HG03097 (cell line): Measurements from ENCODE around the gene UBE4B.

Experiments used
- ATAC-seq: cut with Tn5 transposase; IDR thresholded peaks from one replicate; pipeline ENCODE4 v1.9.1; 2021; ENCODE audit not compliant: unreplicated experiment, low FRiP score

UBE4B gene

DNA sequence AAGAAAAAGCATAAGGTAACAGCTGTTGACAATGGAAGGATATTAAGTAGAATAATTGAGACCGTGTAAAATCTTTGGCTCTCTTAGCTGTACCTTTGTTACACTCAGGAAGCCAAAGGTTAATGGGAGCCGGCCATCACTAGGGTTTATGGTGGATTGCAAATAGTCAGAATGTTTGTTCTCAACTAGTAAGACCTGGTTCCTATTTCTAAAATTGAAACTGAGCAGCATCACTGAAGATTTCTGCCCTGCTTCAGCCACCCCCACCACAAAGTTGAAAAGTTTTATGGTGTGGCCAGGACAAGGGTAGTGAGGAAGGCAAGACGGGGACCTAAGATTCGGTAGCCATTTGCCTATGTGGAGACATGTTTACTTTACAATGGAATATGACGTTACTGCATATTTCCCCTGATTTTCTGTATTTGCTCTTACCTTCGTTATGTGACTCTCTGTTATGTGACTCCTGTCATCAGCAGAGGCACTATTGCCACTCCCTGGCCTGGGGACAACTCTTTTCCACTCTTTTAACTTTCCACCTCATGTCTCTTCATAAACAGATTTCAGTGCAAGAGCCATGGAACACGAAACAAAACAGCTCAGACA lies 136.3 kb downstream of the UBE4B start:
- no peak for ATAC-seq

DNA sequence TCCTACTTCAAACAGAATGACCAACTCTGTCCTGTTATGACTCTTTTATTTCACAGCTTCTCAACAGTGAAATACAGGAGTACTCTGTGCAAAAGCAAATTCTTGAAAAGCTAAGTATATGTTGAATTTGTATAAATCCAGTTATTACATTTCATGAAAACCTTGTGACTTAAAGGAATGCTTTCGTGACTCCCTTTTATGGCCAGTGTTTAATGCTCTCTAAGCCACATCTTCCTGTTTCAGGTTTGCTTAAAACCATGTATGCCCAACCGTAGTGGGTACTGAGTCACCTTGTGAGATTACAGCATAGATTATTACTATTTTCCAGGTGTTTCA lies 137.4 kb downstream of the UBE4B start:
- no peak for ATAC-seq

DNA sequence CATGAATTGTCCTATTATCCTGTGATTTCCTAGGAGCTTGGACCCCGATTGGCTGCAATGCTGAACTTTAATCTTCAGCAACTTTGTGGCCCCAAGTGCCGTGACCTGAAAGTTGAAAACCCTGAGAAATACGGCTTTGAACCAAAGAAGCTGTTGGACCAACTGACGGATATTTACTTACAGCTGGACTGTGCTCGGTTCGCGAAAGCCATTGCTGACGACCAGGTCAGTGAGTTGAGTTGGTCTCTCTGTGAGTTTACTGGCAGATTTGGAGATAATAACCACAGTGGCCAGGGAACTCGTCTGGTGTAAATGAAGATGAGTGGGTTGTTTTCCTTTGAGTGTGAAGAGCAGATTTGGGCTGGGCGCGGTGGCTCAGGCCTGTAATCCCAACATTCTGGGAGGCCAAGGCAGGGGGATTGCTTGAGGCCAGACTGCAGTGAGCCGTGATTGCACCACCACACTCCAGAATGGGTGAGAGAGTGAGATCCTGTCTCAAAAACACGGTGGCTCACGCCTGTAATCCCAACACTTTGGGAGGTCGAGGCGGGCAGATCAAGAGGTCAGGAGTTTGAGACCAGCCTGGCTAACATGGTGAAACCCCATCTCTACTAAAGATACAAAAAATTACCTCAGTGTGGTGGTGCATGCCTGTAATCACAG lies 138.5 kb downstream of the UBE4B start:
- no peak for ATAC-seq

DNA sequence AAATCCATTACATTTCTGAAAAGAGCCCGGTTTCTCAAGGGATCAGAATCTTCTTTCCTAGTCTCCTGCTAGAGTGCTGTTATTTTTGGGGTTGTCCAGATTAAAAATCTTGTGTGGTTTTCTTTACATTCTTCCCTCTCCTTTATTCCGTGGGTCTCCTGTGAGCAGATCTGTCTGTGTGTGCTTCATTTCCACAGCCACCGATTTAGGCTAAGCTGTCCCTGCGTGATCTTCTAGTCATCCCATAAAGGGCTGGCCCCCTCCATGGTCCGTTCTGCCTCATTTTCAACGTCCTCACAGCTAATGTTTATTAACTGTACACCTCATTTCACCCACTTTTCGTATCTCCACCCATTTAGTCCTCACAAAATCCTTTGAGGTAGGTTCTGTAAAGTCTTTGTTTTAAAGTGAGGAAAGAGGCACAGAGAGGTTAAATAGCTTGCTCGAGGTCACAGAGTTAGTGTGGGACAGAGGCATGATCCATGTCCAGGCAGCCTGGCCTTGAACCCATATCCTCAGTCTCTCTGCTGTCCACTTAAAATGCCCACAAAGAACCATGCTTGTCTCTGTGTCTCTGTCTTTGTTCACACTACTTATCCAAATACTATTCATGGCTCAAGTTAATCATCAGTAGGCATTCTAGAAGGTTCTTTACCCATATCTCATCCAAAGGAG lies 139.4 kb downstream of the UBE4B start:
- no peak for ATAC-seq

DNA sequence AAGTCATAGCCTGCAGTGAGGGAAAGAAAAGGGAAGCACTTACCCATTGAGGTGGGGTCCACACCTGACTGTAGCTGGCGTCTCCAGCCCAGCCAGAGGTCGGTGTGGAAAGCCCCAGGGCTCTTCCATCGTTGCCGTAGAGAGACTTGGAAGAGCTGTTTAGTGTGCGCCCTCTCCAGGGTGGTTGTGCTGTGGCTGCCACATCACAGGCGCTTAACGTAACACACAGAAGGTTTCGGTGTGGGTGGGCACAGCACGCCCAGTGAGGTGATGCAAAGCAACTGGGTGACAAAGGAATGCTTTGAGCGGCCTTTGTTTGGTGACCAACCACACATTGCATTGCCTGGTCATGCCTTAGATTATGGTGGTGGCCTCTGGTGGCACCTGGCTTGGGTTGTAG lies 140.8 kb downstream of the UBE4B start:
- ATAC-seq = no peak

DNA sequence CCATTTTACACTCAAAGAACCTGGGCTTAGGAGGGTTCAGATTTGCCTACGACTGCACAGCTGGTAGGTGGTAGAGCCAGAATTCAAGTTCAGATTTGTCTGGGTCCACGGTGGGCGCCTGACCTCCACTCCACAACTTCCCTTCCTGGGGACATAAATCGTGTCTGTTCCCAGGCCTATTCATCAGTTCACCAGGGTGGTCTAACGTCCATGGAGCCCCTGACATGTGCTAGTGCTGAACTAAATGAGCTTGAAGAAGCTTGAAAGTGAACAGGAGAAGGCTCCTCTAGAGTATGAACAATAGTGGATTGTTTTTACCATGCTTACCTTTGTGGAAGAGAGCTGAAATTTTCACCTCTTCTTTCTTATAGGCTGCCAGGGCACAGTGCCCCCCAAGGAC lies 145.1 kb downstream of the UBE4B start:
- no peak for ATAC-seq

DNA sequence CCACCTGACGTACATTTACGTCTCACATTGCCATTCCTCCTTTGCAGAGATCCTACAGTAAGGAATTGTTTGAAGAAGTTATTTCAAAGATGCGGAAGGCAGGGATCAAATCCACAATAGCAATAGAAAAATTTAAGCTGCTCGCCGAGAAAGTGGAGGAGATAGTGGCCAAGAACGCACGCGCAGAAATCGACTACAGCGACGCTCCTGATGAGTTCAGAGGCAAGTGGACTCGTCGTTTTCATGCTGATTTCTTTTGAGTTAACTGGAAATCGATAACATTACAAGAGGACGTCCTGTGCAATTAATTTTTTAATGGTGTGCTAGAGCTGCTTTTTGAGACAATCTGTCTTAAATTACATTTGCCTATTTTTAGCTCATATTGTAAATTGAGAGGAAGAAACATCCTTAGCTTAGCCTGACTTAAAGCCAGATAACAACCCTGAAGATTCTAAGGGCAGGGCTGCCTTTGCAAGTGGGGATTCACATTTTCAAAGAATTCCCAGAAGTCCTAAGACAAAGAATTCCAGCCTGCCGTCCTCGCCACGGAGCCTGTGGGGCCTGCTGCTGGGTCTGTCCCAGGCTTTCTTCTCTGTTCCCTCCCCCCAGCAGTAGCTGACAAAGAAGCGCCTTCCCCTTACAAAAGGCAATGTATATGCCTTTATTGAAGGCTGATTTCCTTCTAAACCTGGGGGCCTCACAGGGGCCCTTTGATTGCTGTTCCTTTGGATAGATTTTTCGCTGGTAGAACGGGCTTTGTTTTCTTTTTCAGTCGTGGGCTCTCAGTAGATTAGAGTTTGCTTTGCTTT lies 146.0 kb downstream of the UBE4B start:
- ATAC-seq = no peak

DNA sequence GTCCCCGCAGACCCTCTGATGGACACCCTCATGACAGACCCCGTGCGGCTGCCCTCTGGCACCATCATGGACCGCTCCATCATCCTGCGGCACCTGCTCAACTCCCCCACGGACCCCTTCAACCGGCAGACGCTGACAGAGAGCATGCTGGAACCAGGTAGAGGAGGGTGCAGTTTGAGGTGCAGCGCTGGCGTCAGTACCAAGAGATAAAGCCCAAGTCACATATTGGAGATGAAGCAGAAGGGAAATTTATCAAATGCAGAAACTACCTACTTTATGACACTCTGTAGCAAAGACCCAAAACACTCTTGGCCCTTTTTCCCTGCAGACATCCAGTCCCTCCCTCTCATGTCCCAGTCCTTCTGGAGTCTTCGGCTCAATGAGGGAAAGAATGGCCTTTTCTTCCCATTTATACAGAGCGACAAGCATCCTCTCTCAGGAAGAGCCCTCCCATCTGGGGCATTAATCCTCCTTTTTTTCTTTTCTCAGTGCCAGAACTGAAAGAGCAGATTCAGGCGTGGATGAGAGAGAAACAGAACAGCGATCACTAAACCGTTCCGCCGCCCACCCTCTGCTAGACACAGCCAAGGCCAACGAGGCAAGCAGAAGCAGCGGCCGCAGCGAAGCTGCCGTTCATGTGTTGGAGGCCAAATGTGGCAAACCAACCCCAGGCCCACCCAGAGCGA lies 146.8 kb downstream of the UBE4B start:
- ATAC-seq = no peak

DNA sequence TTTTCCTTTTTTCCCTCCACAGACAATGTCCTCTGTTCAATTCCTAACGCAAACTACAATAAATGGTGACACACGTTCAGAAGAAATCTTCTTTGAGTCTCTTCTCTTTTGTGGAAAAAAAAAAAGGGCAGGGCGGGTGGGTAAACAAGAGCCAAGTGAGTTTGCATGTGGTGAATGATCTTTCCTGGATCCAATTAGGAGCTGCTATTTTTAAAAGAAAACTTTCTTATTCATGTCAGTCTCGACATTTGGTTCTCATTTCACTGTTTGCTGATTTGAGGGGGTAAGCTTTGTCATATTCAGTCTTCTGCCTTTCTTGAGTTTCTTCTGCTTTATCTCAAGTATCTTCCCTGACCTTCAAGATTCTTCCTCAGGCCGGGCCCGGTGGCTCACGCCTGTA lies 148.4 kb downstream of the UBE4B start:
- no peak for ATAC-seq

DNA sequence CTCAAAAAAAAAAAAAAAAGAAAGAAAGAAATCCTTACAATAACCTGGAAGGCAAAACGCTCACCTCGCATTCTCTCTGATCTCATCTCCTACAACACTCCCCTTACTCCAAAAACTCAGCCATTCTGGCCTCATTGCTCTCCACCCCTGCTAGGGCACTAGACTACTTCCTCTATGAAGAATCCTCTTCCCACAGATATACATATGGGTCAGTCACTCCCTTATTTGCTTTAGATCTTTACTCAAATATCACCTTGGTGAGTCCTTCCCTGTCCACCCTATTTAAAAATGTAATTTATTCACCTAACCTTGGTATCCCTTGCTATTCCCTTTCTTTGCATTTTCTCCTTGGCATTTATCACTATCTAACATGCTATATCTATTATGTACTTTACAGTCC lies 153.0 kb downstream of the UBE4B start:
- ATAC-seq = no peak

DNA sequence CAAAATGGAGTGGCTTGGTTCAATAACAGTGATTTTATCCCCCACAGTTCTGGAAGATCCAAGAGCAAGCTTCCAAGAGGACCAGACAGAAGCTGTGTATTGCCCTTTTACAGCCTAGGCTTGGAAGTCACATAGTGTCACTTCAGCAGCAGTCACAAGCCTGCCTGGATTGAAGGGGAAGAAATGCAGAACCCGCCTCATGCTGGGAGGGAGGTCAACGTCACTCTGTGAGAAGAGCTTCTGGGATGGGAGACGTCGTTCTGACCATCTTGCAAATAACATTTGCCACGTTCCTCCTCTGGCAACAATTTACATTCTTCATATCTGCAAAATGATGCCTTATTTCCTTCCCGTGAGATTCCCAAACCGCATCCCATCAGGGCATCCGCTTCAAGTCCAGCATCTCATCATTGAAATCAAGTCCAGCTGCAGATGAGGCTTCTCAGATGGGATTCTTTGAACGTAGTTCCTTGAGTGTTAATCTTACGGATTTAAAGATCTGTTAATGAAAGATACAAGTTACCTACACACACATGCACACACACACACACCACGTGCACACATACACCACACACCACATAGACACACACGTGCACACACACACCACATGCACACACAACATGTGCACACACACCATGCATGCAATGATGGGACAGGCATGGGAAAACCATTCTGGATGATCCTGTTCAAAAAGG lies 153.7 kb downstream of the UBE4B start:
- ATAC-seq = no peak

DNA sequence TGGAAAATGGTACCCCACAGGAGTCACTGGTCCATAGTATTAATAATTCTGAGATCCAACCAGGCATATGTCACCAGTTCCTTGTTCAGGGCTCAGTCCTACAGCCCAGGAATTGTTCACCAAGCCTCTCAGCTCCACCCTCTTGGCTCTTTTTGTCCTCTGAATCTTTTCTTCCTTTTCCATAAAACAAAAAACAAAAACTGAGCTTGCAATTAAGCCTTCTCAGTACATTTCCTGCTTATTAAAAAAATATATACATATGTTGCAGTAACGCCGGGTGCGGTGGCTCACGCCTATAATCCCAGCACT lies 154.2 kb downstream of the UBE4B start:
- ATAC-seq = no peak

DNA sequence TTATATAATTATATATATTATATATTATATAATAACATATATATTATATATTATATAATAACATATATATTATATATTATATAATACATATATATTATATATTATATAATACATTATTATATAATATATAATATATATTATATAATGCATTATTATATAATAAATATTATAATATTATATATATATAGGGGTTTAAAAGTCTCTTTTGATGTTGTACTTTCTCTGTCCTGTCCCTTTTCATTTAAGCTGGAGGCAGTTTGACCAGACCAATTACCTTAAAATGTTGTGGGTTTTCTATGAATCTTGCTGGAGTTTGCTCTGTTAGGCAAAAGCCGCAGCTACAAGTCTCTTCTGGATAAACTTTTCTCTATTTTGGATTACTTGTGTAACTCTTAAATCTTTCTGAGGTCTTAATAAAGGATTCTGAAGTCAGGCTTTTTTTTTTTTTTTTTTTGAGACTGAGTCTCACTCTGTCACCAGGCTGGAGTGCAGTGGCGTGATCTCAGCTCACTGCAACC lies 155.4 kb downstream of the UBE4B start:
- ATAC-seq = no peak

DNA sequence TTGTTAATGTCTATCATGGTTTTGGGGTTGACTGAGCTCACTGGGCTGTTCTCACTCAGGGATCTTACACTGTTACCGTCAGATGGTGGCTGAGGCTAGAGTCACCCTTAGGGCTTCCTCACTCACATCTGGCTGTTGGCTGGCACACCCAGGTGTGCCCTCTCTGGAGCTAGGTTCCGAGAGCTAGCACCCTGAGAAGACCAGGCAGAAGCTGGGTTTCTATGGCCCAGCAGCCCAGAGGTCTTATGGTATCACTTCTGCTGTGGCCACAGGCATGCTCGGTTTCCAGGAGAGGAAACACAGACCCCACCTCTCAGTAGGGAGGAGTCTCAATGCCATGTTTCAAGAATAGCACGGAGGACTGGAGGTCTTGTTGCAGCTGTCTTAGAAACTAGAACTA lies 156.9 kb downstream of the UBE4B start:
- no peak for ATAC-seq

DNA sequence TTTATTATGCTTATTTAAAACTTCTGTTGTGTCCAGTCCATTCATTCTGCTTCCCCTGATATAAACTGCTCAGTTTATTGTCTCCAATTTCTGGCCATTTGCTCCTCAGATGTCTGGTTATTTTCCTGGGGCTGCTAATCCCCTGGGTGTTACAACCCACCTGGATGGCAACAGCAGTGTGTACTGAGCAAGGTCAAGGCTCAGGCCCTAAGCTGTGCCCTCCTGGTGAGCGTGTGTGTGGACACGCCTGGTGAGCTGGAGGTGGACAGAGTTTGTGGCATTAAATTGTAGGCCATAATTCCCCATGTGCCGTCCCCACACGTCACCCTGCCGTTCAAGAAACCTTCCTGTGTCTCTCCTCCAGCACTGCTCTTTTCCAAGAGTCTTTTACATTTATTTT lies 159.5 kb downstream of the UBE4B start:
- no peak for ATAC-seq

DNA sequence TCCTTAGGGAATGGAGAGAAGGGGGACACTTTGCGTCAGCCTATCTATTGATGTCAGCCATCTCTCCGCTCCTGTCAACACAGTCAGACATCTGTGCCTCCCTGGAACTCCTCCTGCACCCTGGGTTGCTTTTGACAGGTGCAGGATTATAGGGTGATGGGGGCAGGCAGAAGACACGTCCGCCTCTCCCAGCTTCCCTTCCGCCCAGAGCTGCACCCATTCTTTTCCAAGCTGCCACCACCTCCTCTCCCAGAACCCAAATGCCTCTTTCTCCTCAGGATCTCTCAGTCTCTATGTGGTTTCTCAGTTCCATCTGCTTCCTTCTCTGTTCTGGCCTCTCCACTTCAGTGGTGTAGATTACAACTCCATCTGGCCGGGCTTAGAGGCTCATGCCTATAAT lies 160.5 kb downstream of the UBE4B start:
- no peak for ATAC-seq

DNA sequence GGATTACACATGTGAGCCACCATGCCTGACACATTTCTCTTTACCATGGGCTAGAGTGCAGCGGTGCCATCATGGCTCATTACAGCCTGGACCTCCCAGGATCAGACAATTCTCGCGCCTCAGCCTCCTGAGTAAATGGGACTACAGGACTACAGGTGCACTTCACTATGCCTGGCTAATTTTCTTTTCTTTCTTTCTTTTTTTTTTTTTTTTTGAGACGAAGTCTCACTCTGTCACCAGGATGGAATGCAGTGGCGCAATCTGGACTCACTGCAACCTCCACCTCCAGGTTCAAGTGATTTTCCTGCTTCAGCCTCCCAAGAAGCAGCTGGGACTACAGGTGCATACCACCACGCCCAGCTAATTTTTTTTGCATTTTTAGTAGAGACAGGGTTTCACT lies 162.8 kb downstream of the UBE4B start:
- no peak for ATAC-seq

DNA sequence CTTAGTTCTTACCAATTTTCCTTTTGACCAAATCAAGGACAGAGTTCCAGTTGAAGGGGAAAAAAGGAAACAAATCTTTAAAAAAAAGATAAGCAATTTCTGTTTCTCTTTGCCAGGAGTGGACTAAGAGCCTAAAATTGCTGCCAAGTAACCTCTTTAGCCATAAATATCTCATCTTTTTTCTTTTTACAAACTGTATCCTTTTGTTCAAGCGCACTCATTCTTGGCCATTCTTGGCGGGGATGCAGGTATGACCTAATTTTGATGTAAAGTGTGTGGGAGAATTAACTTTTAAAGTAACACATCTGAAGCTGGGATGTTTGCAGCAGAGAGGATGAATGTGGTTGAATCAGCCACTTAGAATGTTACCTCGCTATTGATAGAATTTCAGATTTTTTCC lies 164.2 kb downstream of the UBE4B start:
- no peak for ATAC-seq

DNA sequence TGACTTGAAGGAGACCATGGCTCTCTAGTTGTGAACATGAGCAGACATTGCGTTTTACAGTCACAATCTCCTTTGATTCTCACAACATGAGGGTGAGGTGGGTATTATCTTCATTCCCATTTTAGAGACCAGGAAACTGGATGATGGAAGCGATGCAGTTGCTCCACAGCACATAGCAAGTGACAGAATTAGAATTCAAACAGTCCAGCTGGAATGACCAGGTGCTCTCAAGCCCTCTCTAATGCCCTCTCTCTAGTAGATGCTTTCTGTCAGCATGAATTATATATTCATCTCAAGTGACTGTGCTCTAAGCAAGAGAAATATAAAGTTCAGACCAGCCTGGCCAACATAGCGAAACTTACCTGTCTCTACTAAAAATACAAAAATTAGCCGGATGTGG lies 167.9 kb downstream of the UBE4B start:
- no peak for ATAC-seq

DNA sequence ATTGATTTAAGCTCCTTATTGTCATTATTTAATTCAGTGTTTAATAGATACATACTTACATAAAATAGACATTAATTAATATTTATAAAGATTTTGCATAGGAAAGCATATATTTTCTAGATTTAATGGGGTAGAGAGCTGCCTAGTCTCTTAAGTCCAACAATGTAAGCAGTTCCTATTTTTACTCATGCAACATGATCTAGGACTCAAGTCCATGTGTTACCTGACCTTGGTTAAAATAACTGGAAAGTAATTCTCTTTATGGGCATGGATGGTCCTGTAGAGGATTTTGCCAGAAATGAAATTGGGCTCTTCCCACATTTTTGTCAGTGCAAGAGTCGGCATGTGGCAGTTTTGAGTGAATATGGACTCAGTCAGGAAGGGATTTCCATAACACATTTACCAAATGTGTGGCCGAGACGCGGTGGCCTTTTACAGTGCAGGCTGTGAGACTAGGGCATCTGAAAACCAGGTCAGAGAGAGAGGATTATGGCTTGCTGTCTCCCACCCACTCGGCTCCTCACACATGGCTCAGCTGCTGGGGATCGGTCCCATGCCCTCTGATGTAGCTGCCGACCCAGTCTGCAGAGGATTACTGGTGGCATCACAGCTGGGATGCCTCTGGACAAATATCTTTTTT lies 171.4 kb downstream of the UBE4B start:
- ATAC-seq = no peak
